ENCODE data around the gene GPC1. TPM values are rescaled to one million over a fixed set of nuclear protein-coding genes. Genes with fewer than 3 reads are reported as not detected.

Gene GPC1
- total and polyA plus RNA-seq, 2 experiments from 2014 or later, result 9.0 to 46.2 TPM

- no peak overlapping the region for H3K4me2 ChIP-seq
- no peak overlapping the region for H3K4me3 Mint-ChIP-seq
- no peak overlapping the region for H2AFZ ChIP-seq
- no peaks in the 10 kb centered on the region for H3K79me2 ChIP-seq (replicated peaks; ENCODE audit: insufficient read depth)
- peaks cover 6% of the 10 kb centered on the region; the same call in 2 of the 3 replicates for H3K9me3 Mint-ChIP-seq
- peaks cover 6% of the 10 kb centered on the region for H3K27me3 Mint-ChIP-seq (ENCODE audit: insufficient read depth, low read depth, poor library complexity)
- H3K36me3 ChIP-seq (ENCODE audit: insufficient read depth), result no peaks in the 10 kb centered on the region
- no peak overlapping the region for H3K27ac Mint-ChIP-seq
- no peaks in the 10 kb centered on the region for H3K36me3 Mint-ChIP-seq (ENCODE audit: low read depth)
- TF ChIP-seq ZNF331 (CRISPR knock-in tag; IDR thresholded peaks at IDR 0.05; ENCODE audit: low read depth) (no peak), EZH2 (IDR thresholded peaks at IDR 0.05; ENCODE audit: low read depth, unreplicated experiment) (no peak), JUNB (IDR thresholded peaks at IDR 0.05; ENCODE audit: unreplicated experiment) (no peak), NANOG (IDR thresholded peaks at IDR 0.05; ENCODE audit: borderline replicate concordance) (no peak), POLR2AphosphoS5 (IDR thresholded peaks at IDR 0.05; ENCODE audit: low read depth) (no peak), ZNF114 (CRISPR knock-in tag; IDR thresholded peaks at IDR 0.05) (no peak), CREB1 (CRISPR knock-in tag; IDR thresholded peaks at IDR 0.05; ENCODE audit: low read depth) (no peak), ZNF462 (CRISPR knock-in tag; IDR thresholded peaks at IDR 0.05) (no peak), ETS1 (IDR thresholded peaks at IDR 0.05) (no peak), EZH2phosphoT487 (IDR thresholded peaks at IDR 0.05; ENCODE audit: unreplicated experiment) (no peak), REST (IDR thresholded peaks at IDR 0.05; ENCODE audit: unreplicated experiment) (no peak), STAT1 (IDR thresholded peaks at IDR 0.05; ENCODE audit: unreplicated experiment) (no peak)
- TF ChIP-seq, protein P1, sequence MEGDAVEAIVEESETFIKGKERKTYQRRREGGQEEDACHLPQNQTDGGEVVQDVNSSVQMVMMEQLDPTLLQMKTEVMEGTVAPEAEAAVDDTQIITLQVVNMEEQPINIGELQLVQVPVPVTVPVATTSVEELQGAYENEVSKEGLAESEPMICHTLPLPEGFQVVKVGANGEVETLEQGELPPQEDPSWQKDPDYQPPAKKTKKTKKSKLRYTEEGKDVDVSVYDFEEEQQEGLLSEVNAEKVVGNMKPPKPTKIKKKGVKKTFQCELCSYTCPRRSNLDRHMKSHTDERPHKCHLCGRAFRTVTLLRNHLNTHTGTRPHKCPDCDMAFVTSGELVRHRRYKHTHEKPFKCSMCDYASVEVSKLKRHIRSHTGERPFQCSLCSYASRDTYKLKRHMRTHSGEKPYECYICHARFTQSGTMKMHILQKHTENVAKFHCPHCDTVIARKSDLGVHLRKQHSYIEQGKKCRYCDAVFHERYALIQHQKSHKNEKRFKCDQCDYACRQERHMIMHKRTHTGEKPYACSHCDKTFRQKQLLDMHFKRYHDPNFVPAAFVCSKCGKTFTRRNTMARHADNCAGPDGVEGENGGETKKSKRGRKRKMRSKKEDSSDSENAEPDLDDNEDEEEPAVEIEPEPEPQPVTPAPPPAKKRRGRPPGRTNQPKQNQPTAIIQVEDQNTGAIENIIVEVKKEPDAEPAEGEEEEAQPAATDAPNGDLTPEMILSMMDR (conservative IDR thresholded peaks at IDR 0.05; ENCODE audit: low read depth in 2 of 2), result no peak
- ATAC-seq (no peak), DNase-seq (ENCODE audit: low spot score) (no peak)
- H3K27ac ChIP-seq (ENCODE audit: low read depth), result no peak overlapping the region
- H3K27me3 ChIP-seq (ENCODE audit: insufficient read depth), result peaks cover under 1% of the 10 kb centered on the region; the same call in 1 of the 2 replicates
- H4K20me1 ChIP-seq (replicated peaks; ENCODE audit: insufficient read depth), result no peaks in the 10 kb centered on the region
- H3F3A ChIP-seq (replicated peaks; ENCODE audit: low read depth), result 0 out of 2 replicates have a peak, but pooled peaks cover 2% of the 10 kb centered on the region
- H3K4me1 ChIP-seq (ENCODE audit: insufficient read depth), result 0 out of 2 replicates have a peak, but pooled peaks cover 3% of the 10 kb centered on the region
- no peak overlapping the region for H3K4me3 ChIP-seq
- H3K9me2 ChIP-seq (ENCODE audit: insufficient read depth), result no peaks in the 10 kb centered on the region
- peaks cover 6% of the 10 kb centered on the region; the same call in 2 of the 3 replicates for H3K4me1 Mint-ChIP-seq
These were observed 4.2 kb upstream of the GPC1 start for GRCh38 chr2:240431271-240431660.
